Left cardiac atrium (tissue), 4 donors: ENCODE measurements around the gene HCN3. TPM values are rescaled to one million over a fixed set of nuclear protein-coding genes. Genes with fewer than 3 reads are reported as not detected.
"Not testable (repeated sequence)": the region's sequence is repeated elsewhere in the genome, so short reads cannot be mapped to it uniquely, and the experiment has no call there.

Experiments
- ATAC-seq, 2 donors: fragments of 200-7000 bp; cut with Tn5 transposase; one replicate each; pipeline ENCODE4 v1.9.1; 2020; ENCODE audit warnings: mild to moderate bottlenecking in 2 of 2, moderate library complexity in 2 of 2
- DNase-seq: peaks from one replicate; pipeline ENCODE4 v3.0.0-alpha.2; 2020
- intact Hi-C, 2 donors: fragments of 100-400 bp; cut with DNase I; formaldehyde crosslinking; loops; one replicate each; pipeline versions ENCODE4 v1.14.1 to v1.15.1; 2022 to 2023
- total RNA-seq, 2 donors: library from RNA; stranded (reverse); fragmentation: NEBNext Ultra II Directional; extraction: Animal tissue kit (Norgen Biotek cat#: 25700); gene quantifications; one replicate each; pipeline ENCODE4 v1.2.1, GENCODE V29; 2021
- donor health status: DM: no; HTN: yes; CAD: no.
- donor health status: DM: no; HTN: yes; CAD: no; lungs with severe emphysema.
- donor health status: DM: yes; HTN: yes; CAD: no.
- donor health status: Dilated cardiomyopathy.

Gene HCN3
- total RNA-seq, 2 donors from 2014 or later: 0.76 to 1.6 TPM

- DNase-seq (peak; percentile 97), ATAC-seq (peak; percentile 91 to 93)
- intact Hi-C loops: loop anchor here in 1 of 2 donors (2.0 kb wide), 1 partner anchor 35 kb away; the partner anchor contains the start of gene FDPS
Measured at GRCh38 chr1:155273343-155274245, 3.7 kb upstream of the HCN3 start, which contains the start of gene CLK2. CLK2 (minus strand) TSS chr1:155273504; CDS start chr1:155270977, 2,527 bp downstream.

DNA sequence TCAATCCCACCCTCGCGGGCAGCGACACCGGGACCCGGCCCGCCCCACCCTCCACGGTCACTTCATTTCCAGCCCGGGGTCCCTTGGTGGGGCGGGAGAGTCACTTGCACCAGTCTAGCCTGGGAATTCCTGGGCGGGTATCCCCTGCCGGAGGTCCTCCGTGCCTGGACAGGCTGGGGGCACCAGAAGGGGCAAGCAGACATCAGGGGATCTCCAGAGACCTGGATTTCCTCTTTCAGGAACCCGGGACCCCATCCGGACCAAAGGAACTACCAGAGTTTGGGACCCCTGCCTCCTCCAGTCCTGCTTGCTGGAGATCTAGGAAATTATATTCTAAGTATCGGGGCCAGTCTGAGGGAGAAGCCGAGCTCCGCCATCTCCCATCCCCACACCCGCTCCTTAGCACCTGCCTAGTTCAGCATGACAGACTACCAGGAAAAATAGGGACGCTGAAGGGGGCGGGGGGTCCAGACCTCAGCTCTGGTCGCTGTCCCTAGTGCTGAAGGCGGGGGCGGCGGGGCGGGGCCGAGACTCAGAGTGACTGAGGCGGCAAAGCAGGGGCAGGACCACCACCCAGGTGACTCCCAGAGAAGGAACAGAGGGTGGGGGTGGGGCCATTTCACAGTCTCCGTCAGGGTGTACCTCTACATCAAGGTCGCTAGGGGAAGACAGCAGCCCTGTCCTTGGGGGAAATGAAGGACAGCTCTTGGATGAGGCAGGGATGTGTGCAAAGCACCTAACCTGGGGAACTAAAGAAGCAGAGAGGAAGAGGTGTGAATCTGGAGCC lies 832 bp downstream of the HCN3 start:
- intact Hi-C loops: loop anchor here (2.0 to 5.0 kb wide), 2 partner anchors 44 to 45 kb away; partner anchors contain the start of gene RUSC1 (in 1 of the 2)
- ATAC-seq (peak; percentile 14 to 21), DNase-seq (peak; percentile 70)

DNA sequence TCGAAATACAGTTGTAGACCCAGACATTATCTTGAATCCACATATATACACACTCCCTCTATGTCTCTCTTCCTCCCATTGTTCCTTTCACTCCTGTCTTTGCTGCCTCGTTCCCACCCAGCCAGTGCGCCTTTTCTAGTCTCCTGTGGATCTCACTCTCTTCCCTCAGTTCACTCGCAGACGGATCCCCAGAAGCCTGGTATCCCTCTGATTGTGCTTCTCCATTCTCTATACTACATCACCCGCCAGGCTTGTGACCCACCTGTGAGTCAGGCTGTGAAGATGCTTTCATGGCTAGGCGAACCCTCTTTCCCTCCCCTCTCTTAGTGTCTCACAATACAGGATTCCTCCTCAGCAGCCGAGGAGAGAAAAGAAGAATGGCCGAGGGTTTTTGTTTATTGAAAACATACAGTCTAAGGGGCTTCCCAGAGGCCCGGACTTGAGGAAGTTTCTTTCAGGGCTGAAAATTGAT lies 1.5 kb downstream of the HCN3 start:
- no peak for ATAC-seq
- DNase-seq: no peak
- intact Hi-C loops: loop anchor here (2.0 to 5.0 kb wide), 2 partner anchors 44 kb away; partner anchors contain the start of gene RUSC1 (in 1 of the 2)

DNA sequence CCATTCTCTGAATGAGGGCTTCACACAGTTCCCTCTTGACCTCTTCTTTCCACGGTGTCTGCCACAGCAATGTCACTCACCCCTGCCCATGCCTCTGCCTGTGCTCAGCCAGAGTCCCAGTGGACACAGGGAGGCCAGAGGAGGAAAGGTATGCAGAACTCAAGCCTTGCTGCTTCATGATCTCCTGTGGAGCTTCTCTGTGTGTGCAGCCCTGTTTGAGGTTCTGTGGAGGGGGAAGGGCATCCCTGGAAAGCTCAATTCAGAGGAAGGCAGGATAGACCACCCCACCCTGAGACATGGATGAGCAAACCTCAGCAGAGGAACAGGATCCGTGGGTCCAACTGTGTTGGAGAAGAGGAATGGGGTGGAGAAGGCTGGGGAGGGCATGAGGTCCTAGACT lies 2.0 kb downstream of the HCN3 start:
- intact Hi-C loops: loop anchor here (2.0 to 5.0 kb wide), 2 partner anchors 43 to 44 kb away; partner anchors contain the start of gene RUSC1 (in 1 of the 2)
- DNase-seq: no peak
- ATAC-seq: no peak

GRCh38 chr1:155282488-155283091 lies 5.3 kb downstream of the HCN3 start:
- ATAC-seq (no peak), DNase-seq (no peak)
- intact Hi-C loops: no loop called here

DNA sequence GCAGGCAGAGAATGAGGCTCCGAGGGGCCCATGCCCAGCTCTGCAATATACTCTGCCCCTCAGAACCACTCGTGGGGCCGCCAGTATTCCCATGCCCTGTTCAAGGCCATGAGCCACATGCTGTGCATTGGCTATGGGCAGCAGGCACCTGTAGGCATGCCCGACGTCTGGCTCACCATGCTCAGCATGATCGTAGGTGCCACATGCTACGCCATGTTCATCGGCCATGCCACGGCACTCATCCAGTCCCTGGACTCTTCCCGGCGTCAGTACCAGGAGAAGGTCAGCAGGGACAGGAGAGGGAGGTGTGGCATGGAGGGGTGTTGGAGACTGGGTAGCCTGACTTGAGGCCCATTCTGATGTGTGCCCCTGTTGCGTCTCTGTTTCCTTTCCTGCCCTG lies 7.2 kb downstream of the HCN3 start:
- intact Hi-C loops: no loop called here
- DNase-seq (no peak), ATAC-seq (no peak)

- ATAC-seq (no peak), DNase-seq (no peak)
- intact Hi-C loops: no loop called here
Measured at GRCh38 chr1:155285063-155285462, 7.8 kb downstream of the HCN3 start.

- intact Hi-C loops: no loop called here
- DNase-seq (no peak), ATAC-seq (no peak)
Measured at GRCh38 chr1:155285631-155286044, 8.4 kb downstream of the HCN3 start.

DNA sequence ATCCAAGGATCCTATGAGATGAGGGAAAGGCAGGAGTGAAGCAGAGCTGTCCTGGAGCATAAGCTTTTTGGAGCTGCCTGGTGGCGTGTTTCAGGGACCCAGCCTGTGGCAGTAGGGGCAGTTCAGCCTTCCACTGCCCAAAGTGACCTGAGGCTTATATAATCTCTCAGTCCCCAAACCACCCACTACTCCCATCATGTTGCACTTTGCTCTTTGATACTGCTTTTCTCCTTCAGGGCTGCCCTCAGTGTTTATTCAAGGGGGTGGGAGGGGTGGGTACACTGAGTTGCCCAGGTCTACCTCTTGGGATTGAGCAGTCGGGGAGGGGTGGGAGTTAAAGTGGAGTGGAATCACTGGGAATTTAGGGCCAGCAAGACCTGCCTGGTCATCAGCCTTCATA lies 9.3 kb downstream of the HCN3 start:
- no peak for ATAC-seq
- no peak for DNase-seq
- intact Hi-C loops: no loop called here

DNA sequence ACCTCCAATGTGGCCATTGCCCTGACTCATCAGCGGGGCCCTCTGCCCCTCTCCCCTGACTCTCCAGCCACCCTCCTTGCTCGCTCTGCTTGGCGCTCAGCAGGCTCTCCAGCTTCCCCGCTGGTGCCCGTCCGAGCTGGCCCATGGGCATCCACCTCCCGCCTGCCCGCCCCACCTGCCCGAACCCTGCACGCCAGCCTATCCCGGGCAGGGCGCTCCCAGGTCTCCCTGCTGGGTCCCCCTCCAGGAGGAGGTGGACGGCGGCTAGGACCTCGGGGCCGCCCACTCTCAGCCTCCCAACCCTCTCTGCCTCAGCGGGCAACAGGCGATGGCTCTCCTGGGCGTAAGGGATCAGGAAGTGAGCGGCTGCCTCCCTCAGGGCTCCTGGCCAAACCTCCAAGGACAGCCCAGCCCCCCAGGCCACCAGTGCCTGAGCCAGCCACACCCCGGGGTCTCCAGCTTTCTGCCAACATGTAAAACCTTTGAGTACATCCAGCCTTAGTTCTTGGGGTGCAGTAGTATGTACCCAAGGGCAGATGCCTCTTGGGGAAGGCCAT lies 10.8 kb downstream of the HCN3 start:
- DNase-seq (no peak), ATAC-seq (no peak)
- intact Hi-C loops: no loop called here

- ATAC-seq, intact Hi-C loops: not testable (repeated sequence)
Measured at GRCh38 chr1:155291006-155291405, 13.7 kb downstream of the HCN3 start.

GRCh38 chr1:155293086-155293749 lies 16.0 kb downstream of the HCN3 start:
- no peak for ATAC-seq
- intact Hi-C loops: no loop called here
- DNase-seq: no peak

More at GRCh38 chr1:155291006-155291405, 13.7 kb downstream of the HCN3 start:
- DNase-seq: not testable (repeated sequence)

DNA sequence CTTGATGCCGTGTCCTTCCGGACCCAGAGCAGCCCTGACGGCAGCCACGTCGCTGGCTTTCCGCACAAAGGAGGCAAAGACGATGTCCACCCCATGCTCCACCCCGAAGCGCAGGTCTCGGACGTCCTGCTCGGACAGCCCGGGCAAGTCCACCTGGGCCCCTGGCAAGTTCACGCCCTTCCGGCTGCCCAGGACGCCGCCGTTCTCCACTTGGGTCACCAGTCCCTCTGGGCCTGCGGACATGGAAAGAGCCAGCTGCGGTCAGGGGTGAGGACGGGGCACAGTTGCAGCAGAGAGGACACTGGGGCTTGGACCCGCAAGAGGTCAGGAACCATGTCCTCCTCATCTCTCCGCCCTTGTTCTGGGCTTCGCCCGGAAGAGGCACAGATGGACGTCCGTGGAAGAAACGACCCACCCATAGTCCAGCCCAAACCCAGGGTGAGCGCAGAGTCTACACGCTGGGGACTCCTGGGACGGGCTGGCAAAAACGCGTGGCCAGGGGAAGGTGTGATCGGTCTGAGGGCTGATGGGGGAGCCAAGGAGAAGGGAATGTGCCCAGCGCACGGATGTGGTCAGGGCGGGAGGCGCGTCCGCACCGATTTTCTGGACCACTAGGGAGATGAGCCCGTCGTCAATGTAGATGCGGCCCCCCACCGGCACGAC lies 17.4 kb downstream of the HCN3 start:
- intact Hi-C loops: no loop called here
- peak; percentile 30 to 32 for ATAC-seq
- no peak for DNase-seq

GRCh38 chr1:155295183-155295941 lies 18.1 kb downstream of the HCN3 start:
- intact Hi-C loops: no loop called here
- ATAC-seq (peak in 1 of 2 donors; percentile 61), DNase-seq (no peak)

- DNase-seq (no peak), ATAC-seq (no peak)
- intact Hi-C loops: no loop called here
Measured at GRCh38 chr1:155295942-155296267, 18.6 kb downstream of the HCN3 start.

DNA sequence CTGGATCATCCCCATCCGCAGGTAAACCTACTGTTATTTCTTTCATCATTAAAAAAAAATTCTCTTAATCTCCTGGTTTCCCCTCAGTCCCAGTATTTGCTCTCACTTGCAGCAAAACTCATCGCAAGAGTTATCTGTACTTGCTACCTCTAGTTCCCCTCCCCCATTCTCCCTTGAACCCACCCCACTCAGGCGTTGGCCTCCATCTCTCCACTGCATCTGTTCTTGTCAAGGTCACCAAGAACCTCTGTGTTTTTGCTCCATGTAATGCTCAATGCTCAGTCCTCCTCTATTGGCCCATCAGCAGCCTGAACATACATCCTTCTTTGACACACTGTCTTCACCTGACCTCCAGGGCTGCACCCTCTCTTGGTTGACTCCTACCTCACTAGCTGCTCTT lies 19.4 kb downstream of the HCN3 start:
- no peak for DNase-seq
- no peak for ATAC-seq
- intact Hi-C loops: no loop called here

- intact Hi-C loops: no loop called here
- ATAC-seq: no peak
- DNase-seq: no peak
Measured at GRCh38 chr1:155297384-155297783, 20.1 kb downstream of the HCN3 start.
